ENCODE measurements around the gene CETP.

GRCh38 chr16:56944954-56945839, 16.6 kb upstream of the CETP start:
- TF ChIP-seq, protein P1, sequence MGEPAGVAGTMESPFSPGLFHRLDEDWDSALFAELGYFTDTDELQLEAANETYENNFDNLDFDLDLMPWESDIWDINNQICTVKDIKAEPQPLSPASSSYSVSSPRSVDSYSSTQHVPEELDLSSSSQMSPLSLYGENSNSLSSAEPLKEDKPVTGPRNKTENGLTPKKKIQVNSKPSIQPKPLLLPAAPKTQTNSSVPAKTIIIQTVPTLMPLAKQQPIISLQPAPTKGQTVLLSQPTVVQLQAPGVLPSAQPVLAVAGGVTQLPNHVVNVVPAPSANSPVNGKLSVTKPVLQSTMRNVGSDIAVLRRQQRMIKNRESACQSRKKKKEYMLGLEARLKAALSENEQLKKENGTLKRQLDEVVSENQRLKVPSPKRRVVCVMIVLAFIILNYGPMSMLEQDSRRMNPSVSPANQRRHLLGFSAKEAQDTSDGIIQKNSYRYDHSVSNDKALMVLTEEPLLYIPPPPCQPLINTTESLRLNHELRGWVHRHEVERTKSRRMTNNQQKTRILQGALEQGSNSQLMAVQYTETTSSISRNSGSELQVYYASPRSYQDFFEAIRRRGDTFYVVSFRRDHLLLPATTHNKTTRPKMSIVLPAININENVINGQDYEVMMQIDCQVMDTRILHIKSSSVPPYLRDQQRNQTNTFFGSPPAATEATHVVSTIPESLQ (CRISPR knock-in tag; IDR thresholded peaks at IDR 0.05) = no peak
- TF ChIP-seq FOXJ3 (CRISPR knock-in tag; IDR thresholded peaks at IDR 0.05) = no peak
- TF ChIP-seq ZNF232 (CRISPR knock-in tag; IDR thresholded peaks at IDR 0.05) = no peak
- no peak for TF ChIP-seq CHD2 (IDR thresholded peaks at IDR 0.05; ENCODE audit: low read depth, low read length)
- TF ChIP-seq EZH2 (IDR thresholded peaks at IDR 0.05; ENCODE audit: borderline replicate concordance, low read depth, low read length) = no peak
- no peak for TF ChIP-seq ZNF512 (tag; IDR thresholded peaks at IDR 0.05)
- TF ChIP-seq, protein P2, sequence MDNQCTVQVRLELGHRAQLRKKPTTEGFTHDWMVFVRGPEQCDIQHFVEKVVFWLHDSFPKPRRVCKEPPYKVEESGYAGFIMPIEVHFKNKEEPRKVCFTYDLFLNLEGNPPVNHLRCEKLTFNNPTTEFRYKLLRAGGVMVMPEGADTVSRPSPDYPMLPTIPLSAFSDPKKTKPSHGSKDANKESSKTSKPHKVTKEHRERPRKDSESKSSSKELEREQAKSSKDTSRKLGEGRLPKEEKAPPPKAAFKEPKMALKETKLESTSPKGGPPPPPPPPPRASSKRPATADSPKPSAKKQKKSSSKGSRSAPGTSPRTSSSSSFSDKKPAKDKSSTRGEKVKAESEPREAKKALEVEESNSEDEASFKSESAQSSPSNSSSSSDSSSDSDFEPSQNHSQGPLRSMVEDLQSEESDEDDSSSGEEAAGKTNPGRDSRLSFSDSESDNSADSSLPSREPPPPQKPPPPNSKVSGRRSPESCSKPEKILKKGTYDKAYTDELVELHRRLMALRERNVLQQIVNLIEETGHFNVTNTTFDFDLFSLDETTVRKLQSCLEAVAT (IDR thresholded peaks at IDR 0.05) = no peak

Measured in K562 (cell line).